Measurements from ENCODE around the gene MIF. TPM values are rescaled to one million over a fixed set of nuclear protein-coding genes. Genes with fewer than 3 reads are reported as not detected.

Gene MIF
- total RNA-seq, 2 experiments from 2014 or later: 213 to 226 TPM

GRCh38 chr22:23892130-23892529 is 2.1 kb upstream of the MIF start:
- no peak for DNase-seq
- no peaks in the 10 kb centered on the region for H3K27me3 Mint-ChIP-seq
- intact Hi-C loops (cut with DNase I, micrococcal nuclease): loop anchor here in 1 of 2 experiments (5.0 kb wide), 1 partner anchor 35 kb away; the partner anchor contains the start of gene SLC2A11
- H3K36me3 ChIP-seq (ENCODE audit: insufficient read depth, low read length): peaks cover 16% of the 10 kb centered on the region
- H3K9me3 ChIP-seq (ENCODE audit: control insufficient read depth in 1 of 2, insufficient read depth in 1 of 2, low read length in 2 of 2): no peaks in the 10 kb centered on the region
- no peak for ATAC-seq (ENCODE audit: poor library complexity)
- peak overlapping the region; percentile 95 for H3K4me3 Mint-ChIP-seq
- no peaks in the 10 kb centered on the region for H3K9me3 Mint-ChIP-seq
- CTCF ChIA-PET: no interaction called here
- peaks cover 30% of the 10 kb centered on the region for H3K4me1 ChIP-seq (ENCODE audit: insufficient read depth, low read length)
- POLR2A ChIA-PET: interaction anchor here (0.7 to 3.3 kb wide), 2 partner anchors 21 to 35 kb away, joined by 3 to 89 read pairs; partner anchors contain the start of gene SLC2A11
- H3K36me3 Mint-ChIP-seq (ENCODE audit: low read depth): peaks cover 35% of the 10 kb centered on the region
- H3K27ac Mint-ChIP-seq: peak overlapping the region; percentile 97
- no peak for TF ChIP-seq CTCF (IDR thresholded peaks at IDR 0.05)
- H3K27me3 ChIP-seq (ENCODE audit: control insufficient read depth in 1 of 2, insufficient read depth in 2 of 2, low read length in 2 of 2): no peaks in the 10 kb centered on the region
- no peak overlapping the region for H3K27ac ChIP-seq (ENCODE audit: low read depth in 1 of 2, low read length in 2 of 2)
- H3K4me3 ChIP-seq (ENCODE audit: low read length): no peak overlapping the region
- H3K4me1 Mint-ChIP-seq (ENCODE audit: low read depth): peaks cover 29% of the 10 kb centered on the region

- no peak for TF ChIP-seq CTCF (IDR thresholded peaks at IDR 0.05)
- ChIA-PET POLR2A (interaction anchor here (0.7 to 3.3 kb wide), 3 partner anchors 20 to 142 kb away, joined by 3 to 89 read pairs (median 10); partner anchors contain the start of genes SLC2A11 and ZNF70), CTCF (no interaction called here)
- ATAC-seq (ENCODE audit: poor library complexity): no peak
- Mint-ChIP-seq H3K27me3 (no peaks in the 10 kb centered on the region), H3K9me3 (no peaks in the 10 kb centered on the region), H3K27ac (peak overlapping the region; percentile 97), H3K4me1 (ENCODE audit: low read depth) (peaks cover 29% of the 10 kb centered on the region), H3K36me3 (ENCODE audit: low read depth) (peaks cover 38% of the 10 kb centered on the region), H3K4me3 (peak overlapping the region; percentile 95)
- Histone ChIP-seq H3K27ac (ENCODE audit: low read depth in 1 of 2, low read length in 2 of 2) (no peak overlapping the region), H3K9me3 (ENCODE audit: control insufficient read depth in 1 of 2, insufficient read depth in 1 of 2, low read length in 2 of 2) (no peaks in the 10 kb centered on the region), H3K36me3 (ENCODE audit: insufficient read depth, low read length) (peaks cover 18% of the 10 kb centered on the region), H3K27me3 (ENCODE audit: control insufficient read depth in 1 of 2, insufficient read depth in 2 of 2, low read length in 2 of 2) (no peaks in the 10 kb centered on the region), H3K4me1 (ENCODE audit: insufficient read depth, low read length) (peaks cover 30% of the 10 kb centered on the region), H3K4me3 (ENCODE audit: low read length) (no peak overlapping the region)
- intact Hi-C loops (cut with DNase I, micrococcal nuclease): loop anchor here in 1 of 2 experiments (5.0 kb wide), 1 partner anchor 35 kb away; the partner anchor contains the start of gene SLC2A11
- DNase-seq: no peak
These were observed 1.5 kb upstream of the MIF start for GRCh38 chr22:23892706-23893105.

- Histone ChIP-seq H3K4me1 (ENCODE audit: insufficient read depth, low read length) (peaks cover 30% of the 10 kb centered on the region), H3K27me3 (ENCODE audit: control insufficient read depth in 1 of 2, insufficient read depth in 2 of 2, low read length in 2 of 2) (no peaks in the 10 kb centered on the region), H3K4me3 (ENCODE audit: low read length) (peak overlapping the region; percentile 79), H3K27ac (ENCODE audit: low read depth in 1 of 2, low read length in 2 of 2) (peak overlapping the region; percentile 84 to 91), H3K36me3 (ENCODE audit: insufficient read depth, low read length) (peaks cover 18% of the 10 kb centered on the region), H3K9me3 (ENCODE audit: control insufficient read depth in 1 of 2, insufficient read depth in 1 of 2, low read length in 2 of 2) (no peaks in the 10 kb centered on the region)
- H3K9me3 Mint-ChIP-seq: no peaks in the 10 kb centered on the region
- ChIA-PET POLR2A (interaction anchor here (1.0 to 3.3 kb wide), 16 partner anchors 10 to 534 kb away, joined by 3 to 89 read pairs (median 7); partner anchors contain the start of genes ADORA2A, MMP11, SLC2A11 and SMARCB1), CTCF (interaction anchor here (1.3 to 2.2 kb wide), 7 partner anchors 20 to 263 kb away, joined by 4 to 16 read pairs (median 9); partner anchors contain the start of genes CABIN1 and SLC2A11)
- DNase-seq: no peak
- no peak for ATAC-seq (ENCODE audit: poor library complexity)
- no peak for TF ChIP-seq CTCF (IDR thresholded peaks at IDR 0.05)
- peaks cover 38% of the 10 kb centered on the region for H3K36me3 Mint-ChIP-seq (ENCODE audit: low read depth)
- peak overlapping the region; percentile 97 for H3K27ac Mint-ChIP-seq
- peaks cover 29% of the 10 kb centered on the region for H3K4me1 Mint-ChIP-seq (ENCODE audit: low read depth)
- intact Hi-C loops (cut with DNase I, micrococcal nuclease): loop anchor here in 1 of 2 experiments (5.0 kb wide), 1 partner anchor 36 kb away; the partner anchor contains the start of gene SLC2A11
- peak overlapping the region; percentile 95 for H3K4me3 Mint-ChIP-seq
- no peaks in the 10 kb centered on the region for H3K27me3 Mint-ChIP-seq
These were observed 850 bp upstream of the MIF start for GRCh38 chr22:23893121-23893944.
